Astrocyte (in vitro differentiated cells and primary cell): ENCODE measurements around the gene ARFIP1. TPM values are rescaled to one million over a fixed set of nuclear protein-coding genes. Genes with fewer than 3 reads are reported as not detected.
"Not testable (repeated sequence)": the region's sequence is repeated elsewhere in the genome, so short reads cannot be mapped to it uniquely, and the experiment has no call there.

Experiments used
- DNase-seq: peaks from one replicate; pipeline ENCODE4 v3.0.0-alpha.2; 2010; ENCODE audit warnings: low read depth
- FAIRE-seq: peaks from 2 replicates; lab custom pipeline; 2011; peaks lifted over from hg19 to GRCh38; lab: Jason Lieb, UNC
- H2AFZ ChIP-seq: 2 replicates; pipeline ENCODE4 v1.6.0; 2012; ENCODE audit warnings: low read depth, low read length, inconsistent platforms
- H3K27ac ChIP-seq: 2 replicates; pipeline ENCODE4 v1.5.1; 2011; ENCODE audit warnings: low read depth, low read length, inconsistent platforms
- H3K27me3 ChIP-seq: 2 replicates; pipeline ENCODE4 v1.6.0; 2011; ENCODE audit warnings: low read length, inconsistent platforms; ENCODE audit not compliant: insufficient read depth
- H3K36me3 ChIP-seq: 2 replicates; pipeline ENCODE4 v1.5.1; 2011; ENCODE audit warnings: low read length, inconsistent platforms; ENCODE audit not compliant: insufficient read depth
- H3K4me1 ChIP-seq: 2 replicates; pipeline ENCODE4 v1.5.1; 2011; ENCODE audit warnings: low read length, inconsistent platforms; ENCODE audit not compliant: insufficient read depth
- H3K4me2 ChIP-seq: 2 replicates; pipeline ENCODE4 v1.6.0; 2012; ENCODE audit warnings: low read length, inconsistent platforms
- H3K4me3 ChIP-seq: 2 replicates; pipeline ENCODE4 v1.5.1; 2011; ENCODE audit warnings: low read depth, mild to moderate bottlenecking, low read length, inconsistent platforms; ENCODE audit not compliant: insufficient read depth
- H3K79me2 ChIP-seq: 2 replicates; pipeline ENCODE4 v1.6.0; 2012; ENCODE audit warnings: mild to moderate bottlenecking, low read length, inconsistent platforms; ENCODE audit not compliant: insufficient read depth
- H3K9ac ChIP-seq: 2 replicates; pipeline ENCODE4 v1.6.0; 2012; ENCODE audit warnings: mild to moderate bottlenecking, low read length, inconsistent platforms
- H3K9me3 ChIP-seq: 2 replicates; pipeline ENCODE4 v1.5.1; 2012; ENCODE audit warnings: low read depth, mild to moderate bottlenecking, low read length, inconsistent platforms; ENCODE audit not compliant: insufficient read depth
- H4K20me1 ChIP-seq: 2 replicates; pipeline ENCODE4 v1.6.0; 2012; ENCODE audit warnings: low read length, inconsistent platforms; ENCODE audit not compliant: insufficient read depth
- H3K27ac Mint-ChIP-seq: one replicate; pipeline ENCODE4 v1.8.0; 2021; ENCODE audit warnings: mild to moderate bottlenecking, mixed read lengths; ENCODE audit not compliant: unreplicated experiment
- H3K27me3 Mint-ChIP-seq: one replicate; pipeline ENCODE4 v1.8.0; 2021; ENCODE audit warnings: low read depth, mixed read lengths; ENCODE audit not compliant: unreplicated experiment
- H3K36me3 Mint-ChIP-seq: one replicate; pipeline ENCODE4 v1.8.0; 2021; ENCODE audit warnings: low read depth, mixed read lengths; ENCODE audit not compliant: unreplicated experiment
- H3K4me1 Mint-ChIP-seq: one replicate; pipeline ENCODE4 v1.8.0; 2021; ENCODE audit warnings: low read depth, mixed read lengths; ENCODE audit not compliant: unreplicated experiment
- H3K4me3 Mint-ChIP-seq: one replicate; pipeline ENCODE4 v1.8.0; 2021; ENCODE audit warnings: mild to moderate bottlenecking, moderate library complexity, mixed read lengths; ENCODE audit not compliant: unreplicated experiment
- H3K9me3 Mint-ChIP-seq: one replicate; pipeline ENCODE4 v1.8.0; 2021; ENCODE audit warnings: mild to moderate bottlenecking, mixed read lengths; ENCODE audit not compliant: unreplicated experiment
- CTCF ChIP-seq: IDR thresholded peaks from 2 replicates; pipeline ENCODE4 v1.5.1; 2011; ENCODE audit warnings: low read depth, mild to moderate bottlenecking, inconsistent platforms, low read length, moderate library complexity; ENCODE audit not compliant: insufficient read depth
- EZH2 ChIP-seq: IDR thresholded peaks from 2 replicates; pipeline ENCODE4 v1.6.1; 2012; ENCODE audit warnings: mild to moderate bottlenecking, low read length, inconsistent platforms; ENCODE audit not compliant: insufficient read depth
- total RNA-seq: library from RNA; stranded (reverse); gene quantifications from 2 replicates; pipeline ENCODE4 v1.2.1, GENCODE V29; 2021

The ARFIP1 gene
- total RNA-seq, 1 donor from 2014 or later = 30.7 TPM

- Mint-ChIP-seq H3K36me3 (no peaks in the 10 kb centered on the region), H3K27me3 (peaks cover 5% of the 10 kb centered on the region), H3K27ac (no peak overlapping the region), H3K4me1 (no peaks in the 10 kb centered on the region), H3K9me3 (peaks cover 3% of the 10 kb centered on the region), H3K4me3 (no peak overlapping the region)
- H3K27me3 ChIP-seq = no peaks in the 10 kb centered on the region
- H2AFZ ChIP-seq = no peak overlapping the region
- no peaks in the 10 kb centered on the region for H3K79me2 ChIP-seq
- no peak overlapping the region for H3K4me2 ChIP-seq
- no peak overlapping the region for H3K9ac ChIP-seq
- no peak overlapping the region for H3K27ac ChIP-seq
- H4K20me1 ChIP-seq = no peaks in the 10 kb centered on the region
- no peak for FAIRE-seq
- DNase-seq = no peak
- H3K4me3 ChIP-seq = no peak overlapping the region
- no peaks in the 10 kb centered on the region for H3K9me3 ChIP-seq
- TF ChIP-seq CTCF (no peak), EZH2 (no peak)
- H3K36me3 ChIP-seq = no peaks in the 10 kb centered on the region
- no peaks in the 10 kb centered on the region for H3K4me1 ChIP-seq
Measured at GRCh38 chr4:152748619-152749018, 31.1 kb upstream of the ARFIP1 start.

- DNase-seq (no peak), FAIRE-seq (no peak)
- no peaks in the 10 kb centered on the region for H3K36me3 ChIP-seq
- H2AFZ ChIP-seq = no peak overlapping the region
- no peaks in the 10 kb centered on the region for H3K4me1 ChIP-seq
- no peak overlapping the region for H3K4me3 ChIP-seq
- peaks cover 2% of the 10 kb centered on the region for H3K36me3 Mint-ChIP-seq
- no peak overlapping the region for H3K27ac Mint-ChIP-seq
- H3K27me3 Mint-ChIP-seq = peaks cover 3% of the 10 kb centered on the region
- H3K79me2 ChIP-seq = no peaks in the 10 kb centered on the region
- TF ChIP-seq CTCF (no peak), EZH2 (no peak)
- no peaks in the 10 kb centered on the region for H3K27me3 ChIP-seq
- no peak overlapping the region for H3K4me2 ChIP-seq
- H3K9ac ChIP-seq = no peak overlapping the region
- H4K20me1 ChIP-seq = no peaks in the 10 kb centered on the region
- no peak overlapping the region for H3K27ac ChIP-seq
- H3K4me3 Mint-ChIP-seq = no peak overlapping the region
- H3K9me3 Mint-ChIP-seq = peaks cover 3% of the 10 kb centered on the region
- no peaks in the 10 kb centered on the region for H3K4me1 Mint-ChIP-seq
- no peaks in the 10 kb centered on the region for H3K9me3 ChIP-seq
Measured at GRCh38 chr4:152763796-152764195, 16.0 kb upstream of the ARFIP1 start.

GRCh38 chr4:152765069-152765737 is 14.6 kb upstream of the ARFIP1 start:
- not testable (repeated sequence) for H3K9me3 Mint-ChIP-seq, H3K4me1 ChIP-seq, H3K27me3 Mint-ChIP-seq, DNase-seq, H3K4me2 ChIP-seq, H3K36me3 ChIP-seq, H3K4me1 Mint-ChIP-seq, H3K27me3 ChIP-seq, FAIRE-seq, H2AFZ ChIP-seq, H3K27ac ChIP-seq, H3K36me3 Mint-ChIP-seq, H3K9me3 ChIP-seq, H4K20me1 ChIP-seq, H3K4me3 ChIP-seq, H3K79me2 ChIP-seq, H3K9ac ChIP-seq, H3K4me3 Mint-ChIP-seq, H3K27ac Mint-ChIP-seq
